Liver (tissue), 9 donors: ENCODE results near the gene PARP12. TPM values are rescaled to one million over a fixed set of nuclear protein-coding genes. Genes with fewer than 3 reads are reported as not detected.

Source experiments
- DNase-seq: peaks from one replicate; pipeline ENCODE4 v3.0.0-alpha.2; 2017; ENCODE audit warnings: low spot score
- H3K27ac ChIP-seq, 2 donors: one replicate each; pipeline ENCODE4 v1.7.0; 2013; ENCODE audit warnings: inconsistent platforms in 2 of 2, low read length in 2 of 2, control low read depth in 1 of 2, low read depth in 1 of 2, mild to moderate bottlenecking in 1 of 2
- H3K27me3 ChIP-seq, 4 donors: one replicate each; pipeline versions ENCODE4 v1.6.1 to v1.7.0; 2013; ENCODE audit warnings: low read length in 3 of 4, inconsistent platforms in 1 of 4, mild to moderate bottlenecking in 1 of 4, moderate library complexity in 1 of 4; ENCODE audit not compliant: control insufficient read depth in 4 of 4, insufficient read depth in 4 of 4
- H3K36me3 ChIP-seq, 4 donors: one replicate each; pipeline versions ENCODE4 v1.6.1 to v1.7.0; 2013; ENCODE audit warnings: low read length in 3 of 4, mild to moderate bottlenecking in 3 of 4, low read depth in 1 of 4, moderate library complexity in 1 of 4; ENCODE audit not compliant: control insufficient read depth in 4 of 4, insufficient read depth in 3 of 4
- H3K4me1 ChIP-seq, 4 donors: one replicate each; pipeline versions ENCODE4 v1.6.1 to v1.7.0; 2013; ENCODE audit warnings: low read length in 3 of 4, mild to moderate bottlenecking in 3 of 4, moderate library complexity in 1 of 4; ENCODE audit not compliant: control insufficient read depth in 4 of 4, insufficient read depth in 4 of 4
- H3K4me3 ChIP-seq, 3 donors: one replicate each; pipeline versions ENCODE4 v1.6.1 to v1.7.0; 2013; ENCODE audit warnings: low read length in 3 of 3, control low read depth in 1 of 3, low read depth in 1 of 3, mild to moderate bottlenecking in 1 of 3
- H3K9ac ChIP-seq, 2 donors: one replicate each; pipeline ENCODE4 v1.7.0; 2013; ENCODE audit warnings: low read length in 2 of 2, mild to moderate bottlenecking in 2 of 2, moderate library complexity in 2 of 2, control low read depth in 1 of 2, low read depth in 1 of 2
- H3K9me3 ChIP-seq, 4 donors: one replicate each; pipeline versions ENCODE4 v1.6.1 to v1.7.0; 2013; ENCODE audit warnings: low read length in 3 of 4; ENCODE audit not compliant: control insufficient read depth in 4 of 4
- EGR1 ChIP-seq, 2 donors: IDR thresholded peaks; 2 replicates each; pipeline ENCODE4 v1.6.1; 2016 to 2018; ENCODE audit warnings: antibody characterized with exemption in 2 of 2, low read depth in 2 of 2
- FOXA1 ChIP-seq: IDR thresholded peaks from 2 replicates; pipeline ENCODE4 v1.6.1; 2016; ENCODE audit warnings: antibody characterized with exemption
- FOXA2 ChIP-seq: IDR thresholded peaks from 2 replicates; pipeline ENCODE4 v1.6.1; 2016; ENCODE audit warnings: antibody characterized with exemption
- HNF4A ChIP-seq, 2 donors: conservative IDR thresholded peaks; 2 replicates each; pipeline ENCODE4 v1.6.1; 2016; ENCODE audit warnings: antibody characterized with exemption in 2 of 2, mild to moderate bottlenecking in 2 of 2
- JUND ChIP-seq, 2 donors: IDR thresholded peaks; 2 replicates each; pipeline ENCODE4 v1.6.1; 2016; ENCODE audit warnings: antibody characterized with exemption in 2 of 2
- NR2F2 ChIP-seq: IDR thresholded peaks from 2 replicates; pipeline ENCODE4 v1.6.1; 2016; ENCODE audit warnings: antibody characterized with exemption
- RAD21 ChIP-seq, 2 donors: IDR thresholded peaks; 2 replicates each; pipeline ENCODE4 v1.6.1; 2016; ENCODE audit warnings: antibody characterized with exemption in 2 of 2, mild to moderate bottlenecking in 2 of 2
- RXRA ChIP-seq, 2 donors: IDR thresholded peaks; 2 replicates each; pipeline ENCODE4 v1.6.1; 2017 to 2018; ENCODE audit warnings: antibody characterized with exemption in 2 of 2, mild to moderate bottlenecking in 1 of 2
- TAF1 ChIP-seq: conservative IDR thresholded peaks from 2 replicates; pipeline ENCODE4 v1.6.1; 2016; ENCODE audit warnings: antibody characterized with exemption, mild to moderate bottlenecking
- YY1 ChIP-seq: IDR thresholded peaks from 2 replicates; pipeline ENCODE4 v1.6.1; 2016; ENCODE audit warnings: antibody characterized with exemption, mild to moderate bottlenecking
- WGBS: extraction: QIAGEN DNeasy Blood & Tissue Kit; methylation state at CpG from one replicate; pipeline ENCODE4 v1.1.7; 2013; 5-methylcytosine and 5-hydroxymethylcytosine counted together
- polyA plus RNA-seq, 2 donors: library from polyadenylated mRNA; stranded (reverse) in 1 of 2; unstranded in 1 of 2; fragments of 200-250 nt in 1 of 2; fragments of >200 nt in 1 of 2; fragmentation: Nextera tagmentation in 1 of 2; extraction: Ambion mirVana in 1 of 2; gene quantifications; one replicate each; pipeline versions ENCODE4 v1.2.1 to v1.2.3, GENCODE V29; 2013 to 2015
- total RNA-seq, 2 donors: library from RNA; depleted of rRNA; stranded (reverse); fragments of >200 nt; gene quantifications; one replicate each; pipeline ENCODE4 v1.2.3, GENCODE V29; 2014
- TF ChIP-seq, protein P1 (sequence below): IDR thresholded peaks from 2 replicates; pipeline ENCODE4 v1.6.1; 2016; ENCODE audit warnings: antibody characterized with exemption, mild to moderate bottlenecking
- TF ChIP-seq, protein P2 (sequence below): IDR thresholded peaks from 2 replicates; pipeline ENCODE4 v1.6.1; 2016; ENCODE audit warnings: antibody characterized with exemption
- TF ChIP-seq, protein P3 (sequence below): IDR thresholded peaks from 2 replicates; pipeline ENCODE4 v1.6.1; 2016; ENCODE audit warnings: antibody characterized with exemption
- donor health status: healthy.
- donor health status: healthy.
- donor health status: healthy.
- donor health status: healthy.
- donor health status: healthy.

The PARP12 gene
- total and polyA plus RNA-seq, 4 donors: 13.3 to 32.7 (median 19.8) TPM

DNA sequence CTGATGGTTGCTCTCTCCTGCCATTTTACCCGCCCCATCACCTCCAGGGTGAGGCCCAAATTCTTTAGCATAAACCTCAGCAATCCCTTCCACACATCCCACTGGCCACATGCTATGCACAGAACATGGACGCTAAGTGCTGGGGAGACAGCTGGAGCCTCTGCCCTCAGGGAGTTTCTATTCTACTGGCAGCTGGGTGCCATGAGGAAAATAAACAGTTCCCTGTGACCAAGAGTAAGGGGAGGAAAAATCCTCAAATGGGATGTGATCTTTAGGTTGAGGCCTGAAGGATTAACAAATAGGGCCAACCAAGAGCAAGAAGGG is 1.2 kb downstream of the PARP12 start:
- H3K27me3 ChIP-seq: no peaks in the 10 kb centered on the region
- H3K27ac ChIP-seq: peak overlapping the region; percentile 26 to 76
- H3K9ac ChIP-seq: no peak overlapping the region
- WGBS: 98% methylated on average over 2 of the region's 2 CpGs
- H3K9me3 ChIP-seq: no peaks in the 10 kb centered on the region
- H3K4me1 ChIP-seq: peaks cover 6 to 28% (median 17%) of the 10 kb centered on the region in 4 donors
- peaks cover 0 to 4% (median 2%) of the 10 kb centered on the region in 4 donors for H3K36me3 ChIP-seq
- TF ChIP-seq, protein P1, sequence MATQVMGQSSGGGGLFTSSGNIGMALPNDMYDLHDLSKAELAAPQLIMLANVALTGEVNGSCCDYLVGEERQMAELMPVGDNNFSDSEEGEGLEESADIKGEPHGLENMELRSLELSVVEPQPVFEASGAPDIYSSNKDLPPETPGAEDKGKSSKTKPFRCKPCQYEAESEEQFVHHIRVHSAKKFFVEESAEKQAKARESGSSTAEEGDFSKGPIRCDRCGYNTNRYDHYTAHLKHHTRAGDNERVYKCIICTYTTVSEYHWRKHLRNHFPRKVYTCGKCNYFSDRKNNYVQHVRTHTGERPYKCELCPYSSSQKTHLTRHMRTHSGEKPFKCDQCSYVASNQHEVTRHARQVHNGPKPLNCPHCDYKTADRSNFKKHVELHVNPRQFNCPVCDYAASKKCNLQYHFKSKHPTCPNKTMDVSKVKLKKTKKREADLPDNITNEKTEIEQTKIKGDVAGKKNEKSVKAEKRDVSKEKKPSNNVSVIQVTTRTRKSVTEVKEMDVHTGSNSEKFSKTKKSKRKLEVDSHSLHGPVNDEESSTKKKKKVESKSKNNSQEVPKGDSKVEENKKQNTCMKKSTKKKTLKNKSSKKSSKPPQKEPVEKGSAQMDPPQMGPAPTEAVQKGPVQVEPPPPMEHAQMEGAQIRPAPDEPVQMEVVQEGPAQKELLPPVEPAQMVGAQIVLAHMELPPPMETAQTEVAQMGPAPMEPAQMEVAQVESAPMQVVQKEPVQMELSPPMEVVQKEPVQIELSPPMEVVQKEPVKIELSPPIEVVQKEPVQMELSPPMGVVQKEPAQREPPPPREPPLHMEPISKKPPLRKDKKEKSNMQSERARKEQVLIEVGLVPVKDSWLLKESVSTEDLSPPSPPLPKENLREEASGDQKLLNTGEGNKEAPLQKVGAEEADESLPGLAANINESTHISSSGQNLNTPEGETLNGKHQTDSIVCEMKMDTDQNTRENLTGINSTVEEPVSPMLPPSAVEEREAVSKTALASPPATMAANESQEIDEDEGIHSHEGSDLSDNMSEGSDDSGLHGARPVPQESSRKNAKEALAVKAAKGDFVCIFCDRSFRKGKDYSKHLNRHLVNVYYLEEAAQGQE: no peak
- TF ChIP-seq, protein P2, sequence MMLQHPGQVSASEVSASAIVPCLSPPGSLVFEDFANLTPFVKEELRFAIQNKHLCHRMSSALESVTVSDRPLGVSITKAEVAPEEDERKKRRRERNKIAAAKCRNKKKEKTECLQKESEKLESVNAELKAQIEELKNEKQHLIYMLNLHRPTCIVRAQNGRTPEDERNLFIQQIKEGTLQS: no peak
- TF ChIP-seq EGR1 (IDR thresholded peaks at IDR 0.05; ENCODE audit: low read depth in 2 of 2) (no peak), RAD21 (IDR thresholded peaks at IDR 0.05) (no peak), NR2F2 (no peak), JUND (IDR thresholded peaks at IDR 0.05) (no peak)
- TF ChIP-seq, protein P3, sequence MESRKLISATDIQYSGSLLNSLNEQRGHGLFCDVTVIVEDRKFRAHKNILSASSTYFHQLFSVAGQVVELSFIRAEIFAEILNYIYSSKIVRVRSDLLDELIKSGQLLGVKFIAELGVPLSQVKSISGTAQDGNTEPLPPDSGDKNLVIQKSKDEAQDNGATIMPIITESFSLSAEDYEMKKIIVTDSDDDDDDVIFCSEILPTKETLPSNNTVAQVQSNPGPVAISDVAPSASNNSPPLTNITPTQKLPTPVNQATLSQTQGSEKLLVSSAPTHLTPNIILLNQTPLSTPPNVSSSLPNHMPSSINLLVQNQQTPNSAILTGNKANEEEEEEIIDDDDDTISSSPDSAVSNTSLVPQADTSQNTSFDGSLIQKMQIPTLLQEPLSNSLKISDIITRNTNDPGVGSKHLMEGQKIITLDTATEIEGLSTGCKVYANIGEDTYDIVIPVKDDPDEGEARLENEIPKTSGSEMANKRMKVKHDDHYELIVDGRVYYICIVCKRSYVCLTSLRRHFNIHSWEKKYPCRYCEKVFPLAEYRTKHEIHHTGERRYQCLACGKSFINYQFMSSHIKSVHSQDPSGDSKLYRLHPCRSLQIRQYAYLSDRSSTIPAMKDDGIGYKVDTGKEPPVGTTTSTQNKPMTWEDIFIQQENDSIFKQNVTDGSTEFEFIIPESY: no peak
- H3K4me3 ChIP-seq: peak overlapping the region in 2 of 3 donors; percentile 73 to 90
- DNase-seq: no peak

DNA sequence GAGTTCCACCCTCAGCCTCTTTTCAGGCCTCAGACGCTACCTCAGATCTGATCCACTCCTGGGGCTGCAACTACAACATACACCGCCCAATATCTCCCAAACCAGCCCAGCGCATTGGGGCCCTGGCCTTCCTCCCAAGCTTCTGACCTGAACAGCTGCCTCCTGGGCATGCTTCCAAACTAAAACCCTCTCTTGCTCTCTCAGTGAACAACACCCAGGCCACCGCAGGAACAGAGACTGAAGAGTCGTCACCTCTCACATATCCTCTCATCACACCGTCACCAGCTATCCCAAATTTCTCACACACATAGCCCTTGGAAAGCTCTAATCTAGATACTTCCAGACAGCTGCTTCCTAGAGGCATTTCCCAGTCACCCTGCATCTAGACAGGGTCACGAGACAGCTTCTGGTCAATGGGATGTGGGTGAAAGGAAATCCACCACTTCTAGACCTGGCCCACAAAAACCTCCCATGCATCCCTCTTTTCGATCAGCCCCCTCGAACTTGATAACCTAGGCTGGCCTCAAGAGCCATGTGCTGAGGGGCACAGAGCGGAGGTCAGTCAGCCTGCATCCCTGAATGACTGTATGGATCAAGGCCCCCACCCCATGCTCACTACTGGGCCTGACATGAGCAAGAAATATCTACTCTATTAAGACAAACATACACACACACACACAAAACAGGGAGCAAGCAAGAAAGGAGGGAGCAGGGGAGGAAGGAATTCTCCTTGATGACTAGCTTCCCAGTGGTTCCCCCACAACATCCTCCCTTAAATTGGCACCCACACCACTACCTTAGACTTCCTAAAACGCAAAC is 1.8 kb downstream of the PARP12 start:
- Histone ChIP-seq H3K4me3 (peak overlapping the region in 1 of 3 donors; percentile 73), H3K27me3 (no peaks in the 10 kb centered on the region), H3K9ac (no peak overlapping the region), H3K36me3 (peaks cover 0 to 6% (median 4%) of the 10 kb centered on the region in 4 donors), H3K27ac (peak overlapping the region in 1 of 2 donors; percentile 26), H3K9me3 (no peaks in the 10 kb centered on the region), H3K4me1 (peaks cover 6 to 28% (median 17%) of the 10 kb centered on the region in 4 donors)
- TF ChIP-seq NR2F2: peak; percentile 89
- peak in 1 of 2 donors; percentile 16 for TF ChIP-seq RXRA (IDR thresholded peaks at IDR 0.05)
- no peak for TF ChIP-seq YY1
- DNase-seq: peak; percentile 72
- WGBS: 75% methylated on average over 11 of the region's 11 CpGs

DNA sequence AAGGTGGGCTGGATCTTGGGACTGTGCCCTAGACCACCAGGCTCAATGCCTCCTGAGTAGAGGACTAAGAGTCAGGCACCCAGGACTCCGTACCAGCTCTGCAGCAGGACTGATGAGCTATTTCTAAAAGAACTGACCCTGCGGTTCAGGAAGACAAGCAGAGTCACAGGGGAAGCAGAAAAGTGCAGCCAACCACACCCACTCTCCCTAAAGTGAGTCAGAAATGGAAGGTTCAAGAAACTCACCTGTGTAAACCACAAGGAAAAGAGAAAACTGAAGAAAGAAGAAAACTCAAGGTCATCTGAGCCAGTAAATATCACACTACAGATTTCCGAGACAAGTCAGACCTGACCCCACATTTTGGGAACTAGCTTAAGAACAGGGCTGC is 2.5 kb downstream of the PARP12 start:
- H3K4me3 ChIP-seq: no peak overlapping the region
- H3K36me3 ChIP-seq: peaks cover 0 to 6% (median 5%) of the 10 kb centered on the region in 4 donors
- H3K9me3 ChIP-seq: no peaks in the 10 kb centered on the region
- H3K27ac ChIP-seq: peak overlapping the region in 1 of 2 donors; percentile 11
- no peaks in the 10 kb centered on the region for H3K27me3 ChIP-seq
- WGBS: 95% methylated on average over 3 of the region's 3 CpGs
- H3K9ac ChIP-seq: no peak overlapping the region
- peaks cover 6 to 28% (median 17%) of the 10 kb centered on the region in 4 donors for H3K4me1 ChIP-seq
- TF ChIP-seq FOXA1: no peak
- TF ChIP-seq HNF4A (conservative IDR thresholded peaks at IDR 0.05): no peak
- TF ChIP-seq, protein P3: no peak
- no peak for TF ChIP-seq EGR1 (IDR thresholded peaks at IDR 0.05; ENCODE audit: low read depth in 2 of 2)
- TF ChIP-seq FOXA2: no peak
- no peak for TF ChIP-seq TAF1
- TF ChIP-seq RAD21 (IDR thresholded peaks at IDR 0.05): no peak
- no peak for TF ChIP-seq RXRA (IDR thresholded peaks at IDR 0.05)
- no peak for DNase-seq
